ENCODE data around the gene OMP. TPM values are rescaled to one million over a fixed set of nuclear protein-coding genes. Genes with fewer than 3 reads are reported as not detected.
A peak's percentile ranks its signal among the peaks of the same experiment; 100 is the strongest.

Gene OMP
- total and polyA plus RNA-seq, 2 donors: not detected

GRCh38 chr11:77121876-77122575, 19.4 kb downstream of the OMP start:
- WGBS: 95% methylated on average over 8 of the region's 8 CpGs
- peaks cover 4% of the 10 kb centered on the region for H3K36me3 ChIP-seq (ENCODE audit: insufficient read depth)
- DNase-seq (ENCODE audit: extremely low spot score): no peak

GRCh38 chr11:77122576-77123212, 20.1 kb downstream of the OMP start:
- 89% methylated on average over 7 of the region's 7 CpGs for WGBS
- DNase-seq (ENCODE audit: extremely low spot score): no peak
- Histone ChIP-seq H3K4me3 (ENCODE audit: low read depth, low read length) (no peak overlapping the region), H3K27ac (ENCODE audit: low read depth) (no peak overlapping the region), H3K36me3 (ENCODE audit: insufficient read depth) (peaks cover 4% of the 10 kb centered on the region), H3K4me1 (ENCODE audit: insufficient read depth) (no peaks in the 10 kb centered on the region)

More at GRCh38 chr11:77121876-77122575, 19.4 kb downstream of the OMP start:
- Histone ChIP-seq H3K27ac (ENCODE audit: low read depth) (no peak overlapping the region), H3K4me1 (ENCODE audit: insufficient read depth) (no peaks in the 10 kb centered on the region), H3K4me3 (ENCODE audit: low read depth, low read length) (no peak overlapping the region)

DNA sequence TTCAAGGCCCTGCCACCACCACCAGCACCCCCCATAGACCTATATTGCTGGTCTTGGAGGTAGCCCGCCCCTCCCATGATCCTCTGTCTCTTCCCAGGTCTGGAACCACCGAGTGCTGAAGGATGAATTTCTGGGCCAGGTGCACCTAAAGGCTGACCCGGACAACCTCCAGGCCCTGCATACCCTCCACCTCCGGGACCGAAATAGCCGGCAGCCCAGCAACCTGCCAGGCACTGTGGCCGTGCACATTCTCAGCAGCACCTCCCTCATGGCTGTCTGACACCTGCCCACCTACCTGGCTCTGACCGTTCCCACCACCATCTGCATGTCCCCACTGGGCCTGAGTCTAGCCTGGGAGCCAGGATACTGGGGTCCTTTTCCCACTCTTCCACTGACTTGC, 21.0 kb downstream of the OMP start:
- no peak for DNase-seq (ENCODE audit: extremely low spot score)
- H3K36me3 ChIP-seq (ENCODE audit: insufficient read depth): peaks cover 4% of the 10 kb centered on the region
- H3K4me1 ChIP-seq (ENCODE audit: insufficient read depth): no peaks in the 10 kb centered on the region
- WGBS: 93% methylated on average over 8 of the region's 8 CpGs
- no peak overlapping the region for H3K4me3 ChIP-seq (ENCODE audit: low read depth, low read length)
- H3K27ac ChIP-seq (ENCODE audit: low read depth): no peak overlapping the region

- no peak for DNase-seq (ENCODE audit: extremely low spot score)
- WGBS: 83% methylated on average over 8 of the region's 8 CpGs
- Histone ChIP-seq H3K27ac (ENCODE audit: low read depth) (no peak overlapping the region), H3K36me3 (ENCODE audit: insufficient read depth) (peaks cover 4% of the 10 kb centered on the region), H3K4me3 (ENCODE audit: low read depth, low read length) (no peak overlapping the region), H3K4me1 (ENCODE audit: insufficient read depth) (no peaks in the 10 kb centered on the region)
Observed at GRCh38 chr11:77124041-77124440, 21.4 kb downstream of the OMP start.

DNA sequence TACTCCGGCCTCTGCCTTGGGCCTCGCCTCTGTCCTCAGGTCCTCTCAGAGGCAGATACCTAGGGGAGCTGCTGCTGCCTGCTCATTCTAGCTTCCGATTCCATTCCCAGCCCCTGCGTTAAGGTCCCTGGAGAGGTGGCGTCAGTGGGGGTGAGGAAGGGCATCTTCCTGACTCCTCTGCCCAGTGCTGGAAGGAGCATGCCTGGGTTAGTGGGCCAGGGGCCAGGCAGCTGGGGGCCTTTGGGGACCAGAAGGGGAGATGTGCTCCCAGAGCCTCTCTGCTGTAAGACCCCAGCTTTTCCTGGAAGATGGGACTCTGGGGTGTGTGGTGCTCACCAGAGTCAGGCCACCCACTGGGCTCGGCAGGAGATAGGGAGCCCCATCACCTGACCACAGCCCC, 21.8 kb downstream of the OMP start:
- DNase-seq (ENCODE audit: extremely low spot score): no peak
- Histone ChIP-seq H3K4me1 (ENCODE audit: insufficient read depth) (no peaks in the 10 kb centered on the region), H3K4me3 (ENCODE audit: low read depth, low read length) (no peak overlapping the region), H3K27ac (ENCODE audit: low read depth) (no peak overlapping the region), H3K36me3 (ENCODE audit: insufficient read depth) (peaks cover 4% of the 10 kb centered on the region)
- 91% methylated on average over 6 of the region's 6 CpGs for WGBS

DNA sequence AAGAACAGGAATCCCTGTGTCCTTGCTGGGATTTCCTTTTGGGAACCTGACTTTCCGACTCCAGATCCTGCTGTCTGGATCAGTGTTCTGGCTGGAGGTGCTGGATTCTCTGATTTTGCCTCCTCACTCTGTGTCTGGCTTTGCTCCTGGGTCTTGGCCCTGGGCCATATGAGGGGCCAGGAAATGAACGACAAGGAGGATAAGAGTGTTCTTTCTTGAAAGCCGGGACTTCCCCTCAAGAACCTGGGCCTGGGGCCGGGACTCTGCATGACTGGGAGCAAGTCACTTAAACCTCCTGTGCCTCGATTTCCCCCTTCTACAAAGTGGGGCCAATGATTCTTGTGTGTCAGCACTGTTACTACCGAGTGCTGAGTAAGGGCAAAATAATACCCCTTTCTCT, 22.6 kb downstream of the OMP start:
- 64% methylated on average over 6 of the region's 6 CpGs for WGBS
- H3K36me3 ChIP-seq (ENCODE audit: insufficient read depth): peaks cover 4% of the 10 kb centered on the region
- H3K27ac ChIP-seq (ENCODE audit: low read depth): no peak overlapping the region
- no peaks in the 10 kb centered on the region for H3K4me1 ChIP-seq (ENCODE audit: insufficient read depth)
- DNase-seq (ENCODE audit: extremely low spot score): no peak
- no peak overlapping the region for H3K4me3 ChIP-seq (ENCODE audit: low read depth, low read length)

GRCh38 chr11:77125695-77126094, 23.1 kb downstream of the OMP start:
- DNase-seq (ENCODE audit: extremely low spot score): no peak
- Histone ChIP-seq H3K27ac (ENCODE audit: low read depth) (no peak overlapping the region), H3K4me3 (ENCODE audit: low read depth, low read length) (no peak overlapping the region), H3K36me3 (ENCODE audit: insufficient read depth) (peaks cover under 1% of the 10 kb centered on the region), H3K4me1 (ENCODE audit: insufficient read depth) (no peaks in the 10 kb centered on the region)
- 93% methylated on average over 4 of the region's 4 CpGs for WGBS

GRCh38 chr11:77126156-77126775, 23.6 kb downstream of the OMP start:
- Histone ChIP-seq H3K36me3 (ENCODE audit: insufficient read depth) (no peaks in the 10 kb centered on the region), H3K4me1 (ENCODE audit: insufficient read depth) (no peaks in the 10 kb centered on the region), H3K4me3 (ENCODE audit: low read depth, low read length) (no peak overlapping the region), H3K27ac (ENCODE audit: low read depth) (no peak overlapping the region)
- 76% methylated on average over 17 of the region's 17 CpGs for WGBS
- no peak for DNase-seq (ENCODE audit: extremely low spot score)

- H3K36me3 ChIP-seq (ENCODE audit: insufficient read depth): no peaks in the 10 kb centered on the region
- no peak overlapping the region for H3K27ac ChIP-seq (ENCODE audit: low read depth)
- WGBS: 16% methylated on average over 10 of the region's 10 CpGs
- peak overlapping the region; percentile 41 for H3K4me3 ChIP-seq (ENCODE audit: low read depth, low read length)
- no peak for DNase-seq (ENCODE audit: extremely low spot score)
- H3K4me1 ChIP-seq (ENCODE audit: insufficient read depth): no peaks in the 10 kb centered on the region
Observed at GRCh38 chr11:77126861-77127234, 24.2 kb downstream of the OMP start.

GRCh38 chr11:77127235-77127911, 24.7 kb downstream of the OMP start:
- 3% methylated on average over 27 of the region's 27 CpGs for WGBS
- H3K4me3 ChIP-seq (ENCODE audit: low read depth, low read length): peak overlapping the region; percentile 41
- no peaks in the 10 kb centered on the region for H3K36me3 ChIP-seq (ENCODE audit: insufficient read depth)
- peak; percentile 26 for DNase-seq (ENCODE audit: extremely low spot score)
- H3K4me1 ChIP-seq (ENCODE audit: insufficient read depth): no peaks in the 10 kb centered on the region
- H3K27ac ChIP-seq (ENCODE audit: low read depth): no peak overlapping the region

DNA sequence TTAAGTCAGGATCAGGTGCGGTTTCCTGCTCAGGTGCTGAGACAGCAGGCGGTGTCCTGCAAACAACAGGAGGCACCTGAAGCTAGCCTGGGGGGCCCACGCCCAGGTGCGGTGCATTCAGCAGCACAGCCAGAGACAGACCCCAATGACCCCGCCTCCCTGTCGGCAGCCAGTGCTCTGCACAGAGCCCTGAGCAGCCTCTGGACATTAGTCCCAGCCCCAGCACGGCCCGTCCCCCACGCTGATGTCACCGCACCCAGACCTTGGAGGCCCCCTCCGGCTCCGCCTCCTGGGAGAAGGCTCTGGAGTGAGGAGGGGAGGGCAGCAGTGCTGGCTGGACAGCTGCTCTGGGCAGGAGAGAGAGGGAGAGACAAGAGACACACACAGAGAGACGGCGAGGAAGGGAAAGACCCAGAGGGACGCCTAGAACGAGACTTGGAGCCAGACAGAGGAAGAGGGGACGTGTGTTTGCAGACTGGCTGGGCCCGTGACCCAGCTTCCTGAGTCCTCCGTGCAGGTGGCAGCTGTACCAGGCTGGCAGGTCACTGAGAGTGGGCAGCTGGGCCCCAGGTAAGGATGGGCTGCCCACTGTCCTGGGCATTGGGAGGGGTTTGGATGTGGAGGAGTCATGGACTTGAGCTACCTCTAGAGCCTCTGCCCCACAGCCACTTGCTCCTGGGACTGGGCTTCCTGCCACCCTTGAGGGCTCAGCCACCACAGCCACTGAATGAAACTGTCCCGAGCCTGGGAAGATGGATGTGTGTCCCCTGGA, 25.5 kb downstream of the OMP start, which contains the start of gene MYO7A:
TSS of gene MYO7A (plus strand) at position 327 of the 772 bp plus-strand sequence. CDS start 2,389 bp downstream, outside the sequence.
- H3K4me3 ChIP-seq (ENCODE audit: low read depth, low read length): peak within 1 kb of the TSS; percentile 41
- no peaks in the 10 kb centered on the region for H3K4me1 ChIP-seq (ENCODE audit: insufficient read depth)
- DNase-seq (ENCODE audit: extremely low spot score): peak; percentile 43
- WGBS: 22% methylated on average over 20 of the region's 20 CpGs
- no peak within 1 kb of the TSS for H3K27ac ChIP-seq (ENCODE audit: low read depth)
- no peaks in the 10 kb centered on the region for H3K36me3 ChIP-seq (ENCODE audit: insufficient read depth)

GRCh38 chr11:77129069-77129841, 26.6 kb downstream of the OMP start:
- DNase-seq (ENCODE audit: extremely low spot score): no peak
- WGBS: 91% methylated on average over 11 of the region's 11 CpGs
- H3K4me1 ChIP-seq (ENCODE audit: insufficient read depth): no peaks in the 10 kb centered on the region
- H3K27ac ChIP-seq (ENCODE audit: low read depth): no peak overlapping the region
- H3K36me3 ChIP-seq (ENCODE audit: insufficient read depth): no peaks in the 10 kb centered on the region
- H3K4me3 ChIP-seq (ENCODE audit: low read depth, low read length): no peak overlapping the region
